ENCODE results near the gene AFP.

Gene AFP

GRCh38 chr4:73468170-73468569 is 32.1 kb downstream of the AFP start:
- no peak for DNase-seq

GRCh38 chr4:73470728-73471127 is 34.7 kb downstream of the AFP start:
- DNase-seq, result no peak

GRCh38 chr4:73477176-73477575 is 41.2 kb downstream of the AFP start:
- DNase-seq, result no peak

GRCh38 chr4:73479323-73479722 is 43.3 kb downstream of the AFP start:
- DNase-seq, result no peak

- no peak for DNase-seq
Measured at GRCh38 chr4:73481358-73481757, 45.3 kb downstream of the AFP start, which contains the start of gene AFM. TSS of gene AFM (plus strand) at chr4:73481745. CDS start at chr4:73481776, 31 bp downstream.

GRCh38 chr4:73485085-73485484 is 49.1 kb downstream of the AFP start:
- DNase-seq, result no peak

GRCh38 chr4:73485596-73485995 is 49.6 kb downstream of the AFP start:
- no peak for DNase-seq

- no peak for DNase-seq
Measured at GRCh38 chr4:73486497-73486896, 50.5 kb downstream of the AFP start.

- DNase-seq, result peak in 2 of 3 experiments; percentile 16 to 57
Measured at GRCh38 chr4:73487233-73487632, 51.2 kb downstream of the AFP start.

- no peak for DNase-seq
Measured at GRCh38 chr4:73499996-73500765, 64.2 kb downstream of the AFP start.

- DNase-seq, result no peak
Measured at GRCh38 chr4:73501664-73502265, 65.7 kb downstream of the AFP start.

GRCh38 chr4:73505567-73505966 is 69.5 kb downstream of the AFP start:
- no peak for DNase-seq
